GM18499 (cell line): ENCODE measurements around the gene CSMD2.
A peak's percentile ranks its signal among the peaks of the same experiment; 100 is the strongest.

ENCODE experiments used
- ATAC-seq: cut with Tn5 transposase; IDR thresholded peaks from one replicate; pipeline ENCODE4 v1.9.1; 2021; ENCODE audit warnings: moderate number of reproducible peaks; ENCODE audit not compliant: insufficient read depth, unreplicated experiment

The CSMD2 gene

GRCh38 chr1:33928251-33928650, 236.8 kb downstream of the CSMD2 start:
- ATAC-seq = no peak

- ATAC-seq = no peak
Measured at GRCh38 chr1:33927721-33928120, 237.3 kb downstream of the CSMD2 start.

- ATAC-seq = no peak
Measured at GRCh38 chr1:33925586-33925985, 239.4 kb downstream of the CSMD2 start.

- no peak for ATAC-seq
Measured at GRCh38 chr1:33921281-33921680, 243.7 kb downstream of the CSMD2 start.

GRCh38 chr1:33918368-33918767, 246.7 kb downstream of the CSMD2 start:
- ATAC-seq = no peak

- ATAC-seq = no peak
Measured at GRCh38 chr1:33916786-33917185, 248.2 kb downstream of the CSMD2 start.

GRCh38 chr1:33914531-33914930, 250.5 kb downstream of the CSMD2 start:
- no peak for ATAC-seq

- no peak for ATAC-seq
Measured at GRCh38 chr1:33908324-33908956, 256.6 kb downstream of the CSMD2 start.

- no peak for ATAC-seq
Measured at GRCh38 chr1:33906156-33906555, 258.9 kb downstream of the CSMD2 start.

GRCh38 chr1:33905241-33905640, 259.8 kb downstream of the CSMD2 start:
- no peak for ATAC-seq

- peak; percentile 26 for ATAC-seq
Measured at GRCh38 chr1:33903210-33903589, 261.8 kb downstream of the CSMD2 start.

GRCh38 chr1:33902486-33903209, 262.4 kb downstream of the CSMD2 start:
- ATAC-seq = peak; percentile 59

- ATAC-seq = no peak
Measured at GRCh38 chr1:33899746-33900145, 265.3 kb downstream of the CSMD2 start.

GRCh38 chr1:33898881-33899280, 266.1 kb downstream of the CSMD2 start:
- ATAC-seq = no peak

GRCh38 chr1:33898406-33898805, 266.6 kb downstream of the CSMD2 start:
- ATAC-seq = no peak

GRCh38 chr1:33897092-33897725, 267.8 kb downstream of the CSMD2 start:
- no peak for ATAC-seq

GRCh38 chr1:33895976-33896375, 269.1 kb downstream of the CSMD2 start:
- no peak for ATAC-seq

- no peak for ATAC-seq
Measured at GRCh38 chr1:33895396-33895795, 269.6 kb downstream of the CSMD2 start.

- no peak for ATAC-seq
Measured at GRCh38 chr1:33893147-33893830, 271.7 kb downstream of the CSMD2 start.

- ATAC-seq = no peak
Measured at GRCh38 chr1:33886496-33886895, 278.5 kb downstream of the CSMD2 start.

- no peak for ATAC-seq
Measured at GRCh38 chr1:33880305-33880704, 284.7 kb downstream of the CSMD2 start.
